OCI-LY1 (cell line): ENCODE measurements around the gene BAG5.

Source experiments
- H2AFZ ChIP-seq: fragments of 200-600 bp; sonication (generic), shearing (Covaris generic); 2 replicates; pipeline ENCODE4 v1.6.0; 2014; ENCODE audit warnings: antibody characterized with exemption, mild to moderate bottlenecking, low read length
- H3F3A ChIP-seq: fragments of 200-600 bp; sonication (generic), shearing (Covaris generic); 2 replicates; pipeline ENCODE4 v1.6.0; 2014; ENCODE audit warnings: mild to moderate bottlenecking, antibody characterized with exemption, low read length, moderate library complexity; ENCODE audit not compliant: insufficient read depth
- H3K27ac ChIP-seq: fragments of 200-600 bp; sonication (generic); 2 replicates; pipeline ENCODE4 v1.5.1; 2014; ENCODE audit warnings: low read length, mixed run types, mild to moderate bottlenecking, low read depth; ENCODE audit not compliant: poor library complexity, severe bottlenecking
- H3K27me3 ChIP-seq: fragments of 200-600 bp; sonication (generic); 2 replicates; pipeline ENCODE4 v1.6.0; 2014; ENCODE audit warnings: antibody characterized with exemption, mild to moderate bottlenecking, low read length, moderate library complexity; ENCODE audit not compliant: insufficient read depth
- H3K36me3 ChIP-seq: fragments of 200-600 bp; sonication (generic); 2 replicates; pipeline ENCODE4 v1.6.1; 2014; ENCODE audit warnings: mild to moderate bottlenecking, antibody characterized with exemption, low read length, moderate library complexity, mixed read lengths; ENCODE audit not compliant: insufficient read depth
- H3K4me1 ChIP-seq: fragments of 200-600 bp; sonication (generic); 2 replicates; pipeline ENCODE4 v1.5.1; 2014; ENCODE audit warnings: mild to moderate bottlenecking, low read length, moderate library complexity; ENCODE audit not compliant: insufficient read depth, severe bottlenecking
- H3K4me2 ChIP-seq: fragments of 200-600 bp; sonication (generic), shearing (Covaris generic); 2 replicates; pipeline ENCODE4 v1.6.1; 2014; ENCODE audit warnings: low read length
- H3K4me3 ChIP-seq: fragments of 200-600 bp; sonication (generic); 2 replicates; pipeline ENCODE4 v1.5.1; 2014; ENCODE audit warnings: low read length, low read depth, mild to moderate bottlenecking, mixed read lengths; ENCODE audit not compliant: poor library complexity, severe bottlenecking
- H3K79me2 ChIP-seq: fragments of 200-600 bp; shearing (Covaris generic); 2 replicates; pipeline ENCODE4 v1.6.1; 2016; ENCODE audit warnings: mixed run types, low read length, mixed read lengths; ENCODE audit not compliant: insufficient read depth
- H3K9ac ChIP-seq: fragments of 200-600 bp; sonication (generic), shearing (Covaris generic); 2 replicates; pipeline ENCODE4 v1.6.1; 2014; ENCODE audit warnings: mild to moderate bottlenecking, low read length, mixed read lengths
- H3K9me2 ChIP-seq: fragments of 200-600 bp; sonication (generic), shearing (Covaris generic); 2 replicates; pipeline ENCODE4 v1.6.1; 2014; ENCODE audit warnings: low read depth, mild to moderate bottlenecking, low read length, mixed read lengths
- H3K9me3 ChIP-seq: fragments of 200-600 bp; shearing (Covaris generic); 2 replicates; pipeline ENCODE4 v1.6.1; 2014; ENCODE audit warnings: low read length, mixed read lengths
- H4K20me1 ChIP-seq: fragments of 200-600 bp; sonication (generic), shearing (Covaris generic); 2 replicates; pipeline ENCODE4 v1.6.0; 2016; ENCODE audit warnings: mild to moderate bottlenecking, low read length; ENCODE audit not compliant: insufficient read depth
- CTCF ChIP-seq: fragments of 200-600 bp; sonication (generic), shearing (Covaris generic); IDR thresholded peaks from 2 replicates; pipeline ENCODE4 v1.5.1; 2017; ENCODE audit warnings: mild to moderate bottlenecking, antibody characterized with exemption, low read length, moderate library complexity, mixed read lengths
- EZH2 ChIP-seq: fragments of 200-600 bp; sonication (generic), shearing (Covaris generic); IDR thresholded peaks from 2 replicates; pipeline ENCODE4 v1.8.0; 2017; ENCODE audit warnings: borderline replicate concordance, mixed run types, mild to moderate bottlenecking, antibody characterized with exemption, low read length, moderate library complexity, mixed read lengths

BAG5 gene

DNA sequence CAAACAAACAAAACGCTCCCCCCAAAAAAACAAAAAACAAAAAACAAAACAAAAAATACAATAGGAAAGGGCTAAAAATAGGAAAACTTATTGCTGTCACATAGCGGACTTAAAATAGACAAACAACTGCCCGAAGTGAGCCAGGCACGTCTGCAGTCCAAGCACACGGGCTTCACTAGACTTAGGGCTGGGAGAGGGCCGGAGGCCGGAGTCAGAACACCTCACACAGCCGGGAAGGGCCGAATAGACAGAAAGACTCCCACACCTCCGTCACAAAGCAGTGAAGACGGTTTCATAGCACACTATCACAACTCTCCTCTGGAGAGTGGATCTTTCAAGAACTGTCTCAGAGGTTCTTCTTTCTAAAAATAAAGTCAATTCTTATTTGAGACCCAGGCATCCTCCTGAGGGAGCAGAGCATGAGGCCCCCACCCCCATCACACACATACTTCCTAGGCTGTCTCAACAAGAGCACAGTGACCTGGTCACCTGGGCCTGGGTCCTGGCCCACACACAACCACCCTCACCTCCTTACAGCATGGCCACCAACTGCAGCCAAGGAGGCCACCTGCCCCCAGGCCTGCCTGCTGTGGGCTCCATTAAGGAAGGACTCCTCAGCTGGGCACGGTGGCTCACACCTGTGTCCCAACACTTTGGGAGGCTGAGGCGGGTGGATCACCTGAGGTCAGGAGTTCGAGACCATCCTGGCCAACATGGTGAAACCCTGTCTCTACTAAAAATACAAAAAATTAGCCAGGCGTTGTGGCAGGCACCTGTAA lies 6.7 kb downstream of the BAG5 start:
- Histone ChIP-seq H3K4me2 (no peak overlapping the region), H3K9me2 (no peaks in the 10 kb centered on the region), H3F3A (no peaks in the 10 kb centered on the region), H3K27ac (no peak overlapping the region), H3K79me2 (peaks cover 32% of the 10 kb centered on the region), H3K36me3 (peaks cover 39% of the 10 kb centered on the region), H4K20me1 (no peaks in the 10 kb centered on the region; the same call in 1 of the 2 replicates), H3K9me3 (no peaks in the 10 kb centered on the region), H3K27me3 (no peaks in the 10 kb centered on the region), H3K9ac (no peak overlapping the region), H3K4me3 (no peak overlapping the region), H2AFZ (no peak overlapping the region), H3K4me1 (peaks cover 10% of the 10 kb centered on the region)
- TF ChIP-seq CTCF (no peak), EZH2 (no peak)

GRCh38 chr14:103552846-103553210 lies 9.6 kb downstream of the BAG5 start:
- H4K20me1 ChIP-seq, result no peaks in the 10 kb centered on the region
- no peaks in the 10 kb centered on the region for H3K9me2 ChIP-seq
- H3F3A ChIP-seq, result no peaks in the 10 kb centered on the region
- H3K27ac ChIP-seq, result no peak overlapping the region
- peaks cover 10% of the 10 kb centered on the region; the same call in 1 of the 2 replicates for H3K79me2 ChIP-seq
- H3K4me1 ChIP-seq, result no peaks in the 10 kb centered on the region
- H3K27me3 ChIP-seq, result no peaks in the 10 kb centered on the region
- H3K4me3 ChIP-seq, result no peak overlapping the region
- TF ChIP-seq EZH2 (no peak), CTCF (no peak)
- H3K9me3 ChIP-seq, result no peaks in the 10 kb centered on the region
- no peak overlapping the region for H3K4me2 ChIP-seq
- no peak overlapping the region for H3K9ac ChIP-seq
- H2AFZ ChIP-seq, result no peak overlapping the region
- peaks cover 10% of the 10 kb centered on the region; the same call in 1 of the 2 replicates for H3K36me3 ChIP-seq

GRCh38 chr14:103552011-103552845 lies 10.2 kb downstream of the BAG5 start:
- peaks cover 6% of the 10 kb centered on the region; the same call in 1 of the 2 replicates for H3K79me2 ChIP-seq
- no peaks in the 10 kb centered on the region for H3K4me1 ChIP-seq
- no peak overlapping the region for H3K27ac ChIP-seq
- H3K27me3 ChIP-seq, result no peaks in the 10 kb centered on the region
- no peak overlapping the region for H3K4me2 ChIP-seq
- no peaks in the 10 kb centered on the region for H4K20me1 ChIP-seq
- H3K4me3 ChIP-seq, result no peak overlapping the region
- no peaks in the 10 kb centered on the region for H3F3A ChIP-seq
- H3K9me3 ChIP-seq, result no peaks in the 10 kb centered on the region
- TF ChIP-seq EZH2, result no peak
- TF ChIP-seq CTCF, result no peak
- H3K9ac ChIP-seq, result no peak overlapping the region
- H3K9me2 ChIP-seq, result no peaks in the 10 kb centered on the region
- H3K36me3 ChIP-seq, result peaks cover 4% of the 10 kb centered on the region; the same call in 1 of the 2 replicates
- H2AFZ ChIP-seq, result no peak overlapping the region
